WERI-Rb-1 (cell line): ENCODE results near the gene MAP3K5.

Source experiments
- DNase-seq: peaks from one replicate; pipeline ENCODE4 v3.0.0-alpha.2; 2020
- H3K27ac ChIP-seq: fragments of 250-450 bp; sonication (Bioruptor Pico); 2 replicates; pipeline ENCODE4 v1.5.1; 2020; ENCODE audit warnings: mild to moderate bottlenecking, moderate library complexity
- H3K27me3 ChIP-seq: fragments of 250-450 bp; sonication (Bioruptor Pico); 2 replicates; pipeline ENCODE4 v1.5.1; 2021; ENCODE audit warnings: mild to moderate bottlenecking, low read depth, moderate library complexity; ENCODE audit not compliant: insufficient read depth, severe bottlenecking
- H3K36me3 ChIP-seq: fragments of 250-450 bp; sonication (Bioruptor Pico); 2 replicates; pipeline ENCODE4 v1.5.1; 2020; ENCODE audit warnings: mild to moderate bottlenecking, moderate library complexity
- H3K4me3 ChIP-seq: 2 replicates; pipeline ENCODE4 v1.5.1; 2011; ENCODE audit warnings: low read depth, mild to moderate bottlenecking, control low read depth, low read length
- H3K9me3 ChIP-seq: fragments of 250-450 bp; sonication (Bioruptor Pico); 2 replicates; pipeline ENCODE4 v1.5.1; 2021; ENCODE audit warnings: mild to moderate bottlenecking, moderate library complexity; ENCODE audit not compliant: severe bottlenecking
- CTCF ChIP-seq: IDR thresholded peaks from 2 replicates; pipeline ENCODE4 v1.5.1; 2011; ENCODE audit warnings: low read depth, mild to moderate bottlenecking, control low read depth, inconsistent platforms, low read length

MAP3K5 gene

GRCh38 chr6:136647363-136647852, 144.9 kb downstream of the MAP3K5 start:
- Histone ChIP-seq H3K9me3 (no peaks in the 10 kb centered on the region), H3K36me3 (no peaks in the 10 kb centered on the region), H3K27ac (no peak overlapping the region), H3K4me3 (no peak overlapping the region), H3K27me3 (no peaks in the 10 kb centered on the region)
- DNase-seq, result no peak
- no peak for TF ChIP-seq CTCF

- Histone ChIP-seq H3K36me3 (no peaks in the 10 kb centered on the region), H3K27me3 (no peaks in the 10 kb centered on the region), H3K9me3 (no peaks in the 10 kb centered on the region), H3K4me3 (no peak overlapping the region), H3K27ac (no peak overlapping the region)
- no peak for DNase-seq
- no peak for TF ChIP-seq CTCF
These were observed 145.9 kb downstream of the MAP3K5 start for GRCh38 chr6:136646377-136646776.

GRCh38 chr6:136644597-136644952, 147.7 kb downstream of the MAP3K5 start:
- H3K27ac ChIP-seq, result no peak overlapping the region
- DNase-seq, result no peak
- H3K27me3 ChIP-seq, result no peaks in the 10 kb centered on the region
- no peak for TF ChIP-seq CTCF
- H3K36me3 ChIP-seq, result no peaks in the 10 kb centered on the region
- H3K4me3 ChIP-seq, result no peak overlapping the region
- H3K9me3 ChIP-seq, result no peaks in the 10 kb centered on the region

- no peak overlapping the region for H3K27ac ChIP-seq
- TF ChIP-seq CTCF, result peak; percentile 86
These were observed 148.3 kb downstream of the MAP3K5 start for GRCh38 chr6:136643850-136644596.

GRCh38 chr6:136641873-136642465, 150.3 kb downstream of the MAP3K5 start:
- TF ChIP-seq CTCF, result no peak
- no peak for DNase-seq
- H3K9me3 ChIP-seq, result no peaks in the 10 kb centered on the region
- H3K36me3 ChIP-seq, result no peaks in the 10 kb centered on the region
- H3K27ac ChIP-seq, result no peak overlapping the region
- no peak overlapping the region for H3K4me3 ChIP-seq
- H3K27me3 ChIP-seq, result no peaks in the 10 kb centered on the region

More at GRCh38 chr6:136643850-136644596, 148.3 kb downstream of the MAP3K5 start:
- no peaks in the 10 kb centered on the region for H3K27me3 ChIP-seq
- no peak overlapping the region for H3K4me3 ChIP-seq
- H3K9me3 ChIP-seq, result no peaks in the 10 kb centered on the region
- H3K36me3 ChIP-seq, result no peaks in the 10 kb centered on the region
- peak; percentile 91 for DNase-seq

GRCh38 chr6:136641166-136641565, 151.1 kb downstream of the MAP3K5 start:
- no peaks in the 10 kb centered on the region for H3K36me3 ChIP-seq
- no peaks in the 10 kb centered on the region for H3K27me3 ChIP-seq
- no peak for DNase-seq
- no peak overlapping the region for H3K27ac ChIP-seq
- no peak for TF ChIP-seq CTCF
- H3K9me3 ChIP-seq, result no peaks in the 10 kb centered on the region
- no peak overlapping the region for H3K4me3 ChIP-seq
